Suprapubic skin (tissue), 4 donors: Measurements from ENCODE around the gene LIN28A.

ENCODE experiments used
- POLR2A ChIP-seq, 2 donors: fragments of 450-650 bp; IDR thresholded peaks; one replicate each; pipeline ENCODE4 v1.6.1; 2017; ENCODE audit warnings: antibody characterized with exemption in 2 of 2, mild to moderate bottlenecking in 2 of 2, moderate library complexity in 2 of 2
- POLR2AphosphoS5 ChIP-seq, 3 donors: sonication (generic); formaldehyde crosslinking; IDR thresholded peaks; one replicate each; pipeline ENCODE4 v1.6.1; 2017; ENCODE audit warnings: antibody characterized with exemption in 3 of 3
- TF ChIP-seq, protein P1 (sequence below), 2 donors: fragments of 200-600 bp in 1 of 2; fragments of 450-650 bp in 1 of 2; sonication (generic) in 1 of 2; IDR thresholded peaks; one replicate each; pipeline ENCODE4 v1.5.1; 2016 to 2019; ENCODE audit warnings: antibody characterized with exemption in 2 of 2, mild to moderate bottlenecking in 1 of 2, moderate library complexity in 1 of 2

GRCh38 chr1:26471498-26472319 lies 61.1 kb downstream of the LIN28A start:
- TF ChIP-seq POLR2AphosphoS5 (IDR thresholded peaks at IDR 0.05) (no peak), POLR2A (IDR thresholded peaks at IDR 0.05) (no peak)
- TF ChIP-seq, protein P1, sequence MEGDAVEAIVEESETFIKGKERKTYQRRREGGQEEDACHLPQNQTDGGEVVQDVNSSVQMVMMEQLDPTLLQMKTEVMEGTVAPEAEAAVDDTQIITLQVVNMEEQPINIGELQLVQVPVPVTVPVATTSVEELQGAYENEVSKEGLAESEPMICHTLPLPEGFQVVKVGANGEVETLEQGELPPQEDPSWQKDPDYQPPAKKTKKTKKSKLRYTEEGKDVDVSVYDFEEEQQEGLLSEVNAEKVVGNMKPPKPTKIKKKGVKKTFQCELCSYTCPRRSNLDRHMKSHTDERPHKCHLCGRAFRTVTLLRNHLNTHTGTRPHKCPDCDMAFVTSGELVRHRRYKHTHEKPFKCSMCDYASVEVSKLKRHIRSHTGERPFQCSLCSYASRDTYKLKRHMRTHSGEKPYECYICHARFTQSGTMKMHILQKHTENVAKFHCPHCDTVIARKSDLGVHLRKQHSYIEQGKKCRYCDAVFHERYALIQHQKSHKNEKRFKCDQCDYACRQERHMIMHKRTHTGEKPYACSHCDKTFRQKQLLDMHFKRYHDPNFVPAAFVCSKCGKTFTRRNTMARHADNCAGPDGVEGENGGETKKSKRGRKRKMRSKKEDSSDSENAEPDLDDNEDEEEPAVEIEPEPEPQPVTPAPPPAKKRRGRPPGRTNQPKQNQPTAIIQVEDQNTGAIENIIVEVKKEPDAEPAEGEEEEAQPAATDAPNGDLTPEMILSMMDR (IDR thresholded peaks at IDR 0.05), result no peak
